OCI-LY3 (cell line): Measurements from ENCODE around the gene GNE.

Experiments
- EZH2phosphoT487 ChIP-seq: fragments of 200-600 bp; shearing (Covaris generic); IDR thresholded peaks from 2 replicates; pipeline ENCODE4 v1.6.1; 2018; ENCODE audit warnings: antibody characterized with exemption, mixed run types, low read depth
- TF ChIP-seq, protein P1 (sequence below): fragments of 200-600, 300-600 bp; sonication (generic); IDR thresholded peaks from 2 replicates; pipeline ENCODE4 v1.5.1; 2014; ENCODE audit warnings: antibody characterized with exemption, low read length, low read depth

GRCh38 chr9:36207016-36207415, 51.2 kb downstream of the GNE start:
- TF ChIP-seq, protein P1, sequence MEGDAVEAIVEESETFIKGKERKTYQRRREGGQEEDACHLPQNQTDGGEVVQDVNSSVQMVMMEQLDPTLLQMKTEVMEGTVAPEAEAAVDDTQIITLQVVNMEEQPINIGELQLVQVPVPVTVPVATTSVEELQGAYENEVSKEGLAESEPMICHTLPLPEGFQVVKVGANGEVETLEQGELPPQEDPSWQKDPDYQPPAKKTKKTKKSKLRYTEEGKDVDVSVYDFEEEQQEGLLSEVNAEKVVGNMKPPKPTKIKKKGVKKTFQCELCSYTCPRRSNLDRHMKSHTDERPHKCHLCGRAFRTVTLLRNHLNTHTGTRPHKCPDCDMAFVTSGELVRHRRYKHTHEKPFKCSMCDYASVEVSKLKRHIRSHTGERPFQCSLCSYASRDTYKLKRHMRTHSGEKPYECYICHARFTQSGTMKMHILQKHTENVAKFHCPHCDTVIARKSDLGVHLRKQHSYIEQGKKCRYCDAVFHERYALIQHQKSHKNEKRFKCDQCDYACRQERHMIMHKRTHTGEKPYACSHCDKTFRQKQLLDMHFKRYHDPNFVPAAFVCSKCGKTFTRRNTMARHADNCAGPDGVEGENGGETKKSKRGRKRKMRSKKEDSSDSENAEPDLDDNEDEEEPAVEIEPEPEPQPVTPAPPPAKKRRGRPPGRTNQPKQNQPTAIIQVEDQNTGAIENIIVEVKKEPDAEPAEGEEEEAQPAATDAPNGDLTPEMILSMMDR, result no peak
- TF ChIP-seq EZH2phosphoT487, result no peak
